ENCODE measurements around the gene RAB3GAP2. TPM values are rescaled to one million over a fixed set of nuclear protein-coding genes. Genes with fewer than 3 reads are reported as not detected.
A peak's percentile ranks its signal among the peaks of the same experiment; 100 is the strongest.
"Not testable (repeated sequence)": the region's sequence is repeated elsewhere in the genome, so short reads cannot be mapped to it uniquely, and the experiment has no call there.

The RAB3GAP2 gene
- total RNA-seq, 1 experiment from 2014 or later = 43.4 TPM

DNA sequence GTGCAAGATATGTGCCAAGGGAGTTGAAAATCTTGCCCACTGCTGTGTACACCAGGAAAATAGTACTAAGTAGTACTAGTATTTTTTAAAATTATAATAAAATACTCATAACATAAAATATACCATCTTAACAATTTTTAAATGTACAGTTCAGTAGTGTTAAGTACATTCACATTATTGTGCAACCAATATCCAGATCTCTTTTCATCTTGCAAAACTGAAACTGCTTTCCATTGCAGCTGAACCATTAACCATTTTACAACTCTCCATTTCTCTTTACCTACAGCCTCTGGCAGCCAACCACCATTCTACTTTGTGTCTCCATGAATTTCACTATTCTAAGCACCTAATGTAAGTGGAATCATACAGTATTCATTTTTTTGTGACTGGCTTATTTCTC, 19.3 kb upstream of the RAB3GAP2 start:
- no peak for DNase-seq (ENCODE audit: extremely low read depth, low read depth)

DNA sequence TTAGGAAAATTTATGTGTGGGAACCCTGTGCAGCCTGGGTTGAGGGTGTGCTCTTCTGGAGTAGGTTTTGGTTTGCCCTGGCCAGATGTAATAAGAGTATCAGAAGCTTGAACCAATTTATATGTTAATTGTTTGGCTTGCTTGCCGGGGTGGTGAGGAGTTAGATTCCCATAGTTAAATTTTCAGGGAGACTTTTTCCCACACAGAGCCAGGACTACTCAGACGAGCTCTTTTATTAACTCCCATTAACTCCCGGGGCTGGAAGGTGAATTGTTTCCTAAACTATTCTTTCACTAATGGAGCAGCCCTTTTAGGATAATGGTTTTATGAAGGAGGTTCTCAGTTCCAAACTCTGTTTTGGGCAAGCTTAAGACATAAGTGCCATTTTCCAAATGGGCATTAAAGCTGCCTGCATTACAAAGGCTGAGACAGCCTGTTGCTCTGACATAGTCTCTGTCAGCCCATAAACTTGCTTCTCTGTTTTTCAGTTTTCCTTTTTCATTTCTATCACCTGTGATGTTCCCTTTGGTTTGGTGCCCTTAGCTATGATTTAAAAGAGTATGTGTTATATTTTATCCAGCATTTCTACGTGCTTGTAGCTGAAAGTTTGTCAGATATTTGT, 18.0 kb upstream of the RAB3GAP2 start:
- DNase-seq (ENCODE audit: extremely low read depth, low read depth) = no peak

DNA sequence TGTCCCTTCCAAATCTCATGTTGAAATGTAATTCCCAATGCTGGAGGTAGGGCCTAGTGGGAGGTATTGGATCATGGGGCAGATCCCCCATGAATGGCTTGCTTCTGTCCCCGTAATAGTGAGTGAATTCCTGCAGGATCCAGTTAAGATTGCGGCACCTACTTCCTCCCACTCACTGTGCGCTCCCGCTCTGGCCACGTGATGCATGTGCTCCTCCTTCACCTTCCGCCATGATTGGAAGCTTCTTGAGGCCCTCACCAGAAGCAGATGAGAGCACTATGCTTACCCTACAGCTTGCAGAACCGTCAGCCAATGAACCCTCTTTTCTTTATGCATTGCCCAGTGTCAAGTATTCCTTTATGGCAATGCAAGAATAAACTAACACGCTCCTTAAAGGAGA, 14.9 kb upstream of the RAB3GAP2 start:
- DNase-seq (ENCODE audit: extremely low read depth, low read depth) = no peak

DNA sequence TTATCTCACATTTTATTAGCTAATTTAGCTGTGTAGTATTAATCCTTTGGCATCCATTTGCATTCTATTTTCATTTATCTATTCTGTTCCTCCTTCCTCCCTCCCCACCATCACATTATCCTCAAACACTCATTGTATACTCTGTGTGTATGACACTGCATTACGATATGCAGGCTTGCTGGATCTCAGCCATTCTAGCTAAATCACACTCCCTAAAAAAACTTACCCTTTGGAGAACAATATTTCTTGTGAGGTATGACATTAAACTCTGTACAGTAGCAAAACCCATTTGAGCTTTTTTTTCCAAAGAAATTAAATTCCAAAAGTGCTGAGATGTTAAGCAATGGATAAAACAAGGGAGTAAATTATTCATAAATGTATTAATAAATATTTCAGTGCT, 11.4 kb upstream of the RAB3GAP2 start:
- no peak for DNase-seq (ENCODE audit: extremely low read depth, low read depth)

DNA sequence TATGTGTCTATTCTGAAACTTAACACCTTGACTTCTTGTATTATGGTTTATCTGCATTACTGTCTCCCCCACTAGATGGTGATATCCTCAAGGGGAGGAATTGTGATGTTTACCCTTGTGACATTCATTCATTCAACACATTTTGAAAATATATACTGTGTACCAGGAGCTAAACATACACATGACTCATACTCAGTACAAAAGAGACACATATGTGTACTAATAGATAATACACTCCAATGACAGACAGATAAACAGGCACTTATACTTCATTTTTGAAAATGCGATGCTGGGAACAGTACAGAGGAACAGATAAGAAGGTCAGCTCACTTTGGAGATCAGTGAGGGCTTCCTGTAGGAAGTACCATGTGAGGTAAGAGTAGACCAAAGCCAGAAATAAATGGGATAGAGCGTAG, 8.9 kb upstream of the RAB3GAP2 start:
- peak; percentile 44 for DNase-seq (ENCODE audit: extremely low read depth, low read depth)

DNA sequence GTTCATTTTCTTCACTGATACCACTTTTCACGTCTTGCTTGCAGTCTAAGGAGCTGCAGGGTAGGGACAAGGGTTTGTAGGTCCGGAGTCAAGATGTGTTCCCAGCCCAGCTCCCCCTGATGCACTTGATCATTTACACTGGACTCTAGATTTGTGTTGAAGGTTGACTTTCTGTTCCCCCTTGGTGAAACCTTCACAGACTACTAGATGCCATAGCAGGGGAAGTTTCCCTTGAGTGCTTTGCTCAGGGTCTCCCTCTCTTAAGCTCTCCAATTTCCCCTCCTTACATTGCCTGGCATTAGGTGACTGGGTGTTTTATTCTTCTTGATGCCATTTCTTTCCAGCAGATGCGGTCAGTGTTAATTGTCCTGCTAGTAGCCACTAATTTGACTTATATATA, 8.0 kb upstream of the RAB3GAP2 start:
- DNase-seq (ENCODE audit: extremely low read depth, low read depth) = no peak

DNA sequence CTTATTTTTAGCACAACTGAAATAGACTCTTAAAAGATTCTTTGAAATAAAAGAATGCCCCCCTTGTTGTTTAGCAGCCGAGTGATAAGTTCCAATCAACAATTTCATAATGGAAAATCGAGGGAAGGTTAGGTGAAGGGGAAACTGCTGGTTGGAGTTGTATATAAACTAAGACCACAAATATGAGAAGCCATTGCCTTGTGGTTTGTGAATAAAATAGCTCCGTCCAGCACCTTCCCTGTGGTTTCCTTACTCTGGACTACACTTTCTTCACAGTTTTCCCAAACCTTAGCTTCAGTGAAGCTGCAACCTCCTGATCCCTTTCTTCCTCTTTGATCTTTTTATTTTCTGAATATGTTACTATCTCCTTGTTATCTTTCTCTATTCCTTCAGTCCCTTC, 6.7 kb upstream of the RAB3GAP2 start:
- DNase-seq (ENCODE audit: extremely low read depth, low read depth) = no peak

DNA sequence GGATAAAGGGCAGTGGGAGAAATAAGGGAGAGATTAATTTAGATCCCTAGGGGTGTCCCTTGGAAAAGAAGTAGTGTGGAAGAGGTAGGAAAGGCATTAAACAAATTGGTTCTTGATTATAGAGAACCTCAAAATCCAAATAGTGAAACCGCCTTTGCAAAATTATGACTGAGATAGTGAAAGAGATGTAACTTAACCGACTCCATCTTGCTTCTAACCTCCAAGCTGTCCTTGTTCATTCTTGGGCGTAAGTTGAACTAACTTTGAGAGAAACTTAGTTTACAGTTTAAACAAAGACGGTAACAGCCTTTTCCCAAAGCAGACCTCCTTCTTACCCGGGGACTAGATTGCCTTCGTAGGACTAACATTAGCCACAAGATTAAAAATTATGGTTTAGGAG, 3.2 kb upstream of the RAB3GAP2 start:
- DNase-seq (ENCODE audit: extremely low read depth, low read depth) = no peak

DNA sequence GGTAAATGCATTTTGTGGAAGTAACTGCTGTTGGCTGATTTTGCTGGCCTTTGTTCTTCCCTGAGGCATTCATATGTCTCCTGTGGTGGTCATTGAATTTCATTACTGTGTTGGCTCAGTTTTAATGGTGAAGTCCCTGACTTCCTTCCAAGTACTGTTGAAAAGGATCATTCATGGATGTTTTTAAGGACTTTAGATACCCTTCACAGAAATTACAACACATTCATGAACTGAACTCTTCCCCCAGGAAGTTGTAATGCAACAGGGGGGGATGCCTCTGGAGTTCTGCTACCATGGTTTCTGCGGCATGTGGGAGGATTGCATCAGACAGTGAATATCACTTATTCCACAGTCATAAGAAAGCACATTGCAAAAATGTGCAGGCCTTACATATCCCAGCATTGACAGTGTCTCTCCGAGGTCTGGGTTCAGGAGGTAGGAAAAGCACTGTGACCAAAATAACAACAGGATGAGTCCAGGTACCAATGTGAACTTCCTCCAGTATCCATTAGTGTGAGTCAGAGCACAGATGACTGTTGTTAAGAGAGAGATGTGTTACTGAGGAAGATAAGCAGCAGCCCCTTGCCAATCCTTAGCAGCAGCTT, 2.1 kb upstream of the RAB3GAP2 start:
- DNase-seq (ENCODE audit: extremely low read depth, low read depth) = peak; percentile 11

DNA sequence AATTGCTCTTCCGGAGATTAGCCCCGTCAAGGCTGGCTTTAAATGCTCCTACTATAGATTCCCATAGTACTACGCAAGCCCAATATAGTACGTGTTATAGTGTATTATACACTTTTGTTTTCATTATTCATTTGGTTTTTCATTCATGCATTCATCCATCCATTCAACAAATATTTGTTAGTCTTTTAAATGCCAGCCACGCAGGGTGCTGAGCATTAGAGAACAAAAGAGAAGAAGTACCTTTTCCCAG, 513 bp upstream of the RAB3GAP2 start:
- DNase-seq (ENCODE audit: extremely low read depth, low read depth) = no peak

DNA sequence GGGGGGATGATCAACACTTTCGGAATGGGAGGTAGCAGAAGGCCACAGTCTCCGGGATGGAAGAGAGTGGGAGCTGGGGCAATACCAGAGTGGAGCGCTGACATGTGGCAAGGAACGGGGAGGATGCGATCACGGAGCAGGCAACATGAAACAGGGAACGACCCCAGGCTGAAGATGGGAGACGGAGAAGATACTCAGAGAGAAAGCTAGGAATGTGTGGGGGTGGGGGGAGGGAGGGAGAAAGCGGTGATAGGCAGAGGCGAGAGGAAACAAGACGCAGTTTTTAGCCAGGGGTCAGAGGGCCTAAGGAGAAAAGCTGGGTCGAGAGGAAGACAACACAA, 577 bp downstream of the RAB3GAP2 start:
- DNase-seq (ENCODE audit: extremely low read depth, low read depth) = peak; percentile 12

DNA sequence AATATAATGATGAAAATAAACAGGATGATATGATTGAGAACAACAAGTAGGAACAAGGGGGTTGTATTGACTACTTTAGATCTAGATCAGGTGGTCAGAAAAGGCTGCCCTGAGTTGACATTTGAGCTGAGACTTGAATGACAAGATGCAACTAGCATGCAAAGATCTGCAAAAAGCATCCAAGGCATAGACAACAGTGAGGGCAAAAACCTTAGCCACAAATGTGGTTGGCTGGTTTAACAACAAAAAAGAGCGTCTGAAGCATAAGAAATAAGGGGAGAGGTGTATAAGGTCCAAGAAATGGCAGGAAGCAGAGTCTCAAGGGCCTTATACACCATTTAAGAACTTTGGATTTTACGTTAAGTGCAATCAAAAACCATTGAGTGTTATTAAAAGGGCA, 3.2 kb downstream of the RAB3GAP2 start:
- DNase-seq (ENCODE audit: extremely low read depth, low read depth) = no peak

DNA sequence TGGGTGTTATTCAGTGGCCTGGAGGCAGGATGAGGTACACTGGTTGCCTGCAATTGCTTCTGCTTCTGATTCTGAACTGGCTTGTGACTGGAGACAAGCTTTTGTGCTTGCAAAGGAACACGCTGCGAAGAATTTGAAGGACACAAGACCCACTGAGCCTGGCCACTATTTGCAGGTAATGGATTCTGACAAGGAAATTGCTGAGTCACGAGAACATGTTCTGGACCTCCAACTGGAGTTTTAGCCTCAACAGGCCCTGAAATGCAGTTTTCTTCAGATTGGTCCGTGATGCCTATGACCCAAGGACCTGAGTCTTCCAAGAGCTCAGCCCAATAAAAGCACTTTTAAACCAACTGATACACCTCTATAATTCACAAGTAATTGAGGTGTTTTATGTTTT, 4.6 kb downstream of the RAB3GAP2 start:
- DNase-seq (ENCODE audit: extremely low read depth, low read depth) = no peak

DNA sequence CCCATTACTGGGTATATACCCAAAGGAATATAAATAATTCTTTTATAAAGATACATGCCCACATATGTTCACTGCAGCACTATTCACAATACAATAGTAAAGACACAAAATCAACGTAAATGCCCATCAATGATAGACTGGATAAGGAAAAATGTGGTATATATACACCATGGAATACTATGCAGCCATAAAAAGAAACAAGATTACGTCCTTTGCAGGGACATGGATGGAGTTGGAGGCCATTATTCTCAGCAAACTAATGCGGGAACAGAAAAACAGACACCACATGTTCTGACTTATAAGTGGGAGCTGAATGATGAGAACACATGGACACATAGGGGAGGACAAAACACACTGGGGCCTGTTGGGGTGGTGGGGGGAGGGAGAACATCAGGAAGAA, 12.0 kb downstream of the RAB3GAP2 start:
- DNase-seq (ENCODE audit: extremely low read depth, low read depth) = not testable (repeated sequence)

DNA sequence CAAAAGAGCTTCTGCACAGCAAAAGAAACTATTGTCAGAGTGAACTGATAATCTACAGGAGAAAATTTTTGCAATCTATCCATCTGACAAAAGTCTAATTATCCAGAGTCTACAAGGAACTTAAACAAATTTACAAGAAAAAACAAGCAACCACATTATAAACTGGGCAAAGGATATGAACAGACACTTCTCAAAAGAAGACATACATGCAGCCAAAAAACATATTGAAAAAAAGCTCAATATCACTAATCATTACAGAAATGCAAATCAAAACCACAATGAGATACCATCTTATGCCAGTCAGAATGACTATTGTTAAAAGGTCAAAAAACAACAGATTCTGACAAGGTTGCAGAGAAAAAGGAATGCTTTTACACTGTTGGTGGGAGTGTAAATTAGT, 12.5 kb downstream of the RAB3GAP2 start:
- DNase-seq (ENCODE audit: extremely low read depth, low read depth) = not testable (repeated sequence)

DNA sequence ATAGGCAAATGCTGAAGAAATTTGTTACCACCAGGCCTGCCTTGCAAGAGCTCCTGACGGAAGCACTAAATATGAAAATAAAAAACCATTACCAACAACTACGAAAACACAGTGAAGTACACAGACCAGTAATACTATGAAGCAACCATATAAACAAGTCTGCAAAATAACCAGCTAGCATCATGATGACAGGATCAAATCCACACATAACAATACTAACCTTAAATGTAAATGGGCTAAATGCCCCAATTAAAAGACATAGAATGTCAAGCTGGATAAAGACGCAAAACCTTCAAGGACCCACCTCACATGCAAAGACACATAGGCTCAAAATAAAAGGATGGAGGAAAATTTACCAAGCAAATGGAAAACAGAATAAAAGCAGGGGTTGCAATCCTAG, 16.1 kb downstream of the RAB3GAP2 start:
- DNase-seq (ENCODE audit: extremely low read depth, low read depth) = not testable (repeated sequence)

DNA sequence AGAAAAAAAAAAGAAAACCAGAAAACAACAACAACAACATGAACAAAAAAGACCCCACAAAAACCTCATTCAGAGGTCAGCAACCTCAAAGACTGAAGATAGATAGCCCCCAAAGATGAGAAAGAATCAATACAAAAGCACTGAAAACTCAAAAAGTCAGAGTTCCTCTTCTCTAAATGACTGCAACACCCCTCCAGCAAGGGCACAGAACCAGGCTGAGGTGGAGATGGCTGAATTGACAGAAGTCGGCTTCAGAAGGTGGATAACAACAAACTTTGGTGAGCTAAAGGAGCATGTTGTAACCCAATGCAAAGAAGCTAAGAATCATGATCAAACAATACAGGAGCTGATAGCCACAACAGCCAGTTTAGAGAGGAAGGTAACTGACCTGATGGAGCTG, 17.0 kb downstream of the RAB3GAP2 start:
- DNase-seq (ENCODE audit: extremely low read depth, low read depth) = no peak

DNA sequence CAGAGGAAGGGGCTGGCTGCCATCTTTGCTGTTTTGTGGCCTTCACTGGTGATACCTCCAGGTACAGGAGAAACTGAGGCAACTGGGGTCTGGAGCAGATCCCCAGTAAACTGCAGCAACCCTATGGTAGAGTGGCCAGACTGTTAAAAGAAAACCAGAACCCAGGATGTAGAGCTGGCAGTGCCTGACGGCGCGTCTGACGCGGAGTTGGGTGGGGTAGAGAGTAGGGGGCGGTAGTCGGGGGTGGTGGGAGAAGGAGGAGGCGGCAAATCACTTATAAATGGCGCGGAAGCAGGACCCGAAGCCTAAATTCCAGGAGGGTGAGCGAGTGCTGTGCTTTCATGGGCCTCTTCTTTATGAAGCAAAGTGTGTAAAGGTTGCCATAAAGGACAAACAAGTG, 19.0 kb downstream of the RAB3GAP2 start:
- not testable (repeated sequence) for DNase-seq (ENCODE audit: extremely low read depth, low read depth)

DNA sequence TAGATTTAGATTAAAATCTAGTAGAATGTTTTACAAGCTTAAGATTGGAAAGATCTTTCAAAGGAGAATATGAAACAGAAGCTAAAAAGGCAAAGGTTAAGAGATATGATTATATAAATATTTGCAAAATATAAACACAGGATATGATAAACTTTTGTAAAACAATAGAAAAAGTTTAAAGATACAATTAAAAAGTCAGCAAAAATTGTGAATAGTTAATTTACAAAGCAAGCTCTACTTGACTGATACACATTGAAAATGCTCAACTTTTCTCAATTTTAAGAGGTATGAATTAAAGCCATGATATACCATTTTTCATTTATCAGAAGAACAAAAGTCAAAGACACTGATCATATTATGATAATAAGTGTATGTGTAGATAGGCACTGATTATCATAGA, 21.0 kb downstream of the RAB3GAP2 start:
- no peak for DNase-seq (ENCODE audit: extremely low read depth, low read depth)

DNA sequence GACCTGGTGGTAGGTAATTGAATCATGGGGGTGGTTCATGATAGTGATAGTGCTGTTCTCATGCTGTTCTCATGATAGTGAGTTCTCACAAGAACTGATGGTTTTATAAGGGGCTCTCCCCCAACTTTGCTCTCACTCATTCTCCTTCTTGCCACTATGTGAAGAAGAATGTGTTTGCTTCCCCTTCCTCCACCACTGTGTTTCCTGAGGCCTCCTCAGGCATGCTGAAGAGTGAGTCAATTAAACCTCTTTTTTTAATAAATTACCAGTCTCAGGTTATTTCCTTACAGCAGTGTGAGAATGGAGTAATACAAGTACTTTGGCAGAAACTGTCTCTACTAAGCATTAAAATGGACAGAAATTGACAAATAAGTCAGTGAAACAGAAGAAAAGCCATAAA, 21.6 kb downstream of the RAB3GAP2 start:
- no peak for DNase-seq (ENCODE audit: extremely low read depth, low read depth)

DNA sequence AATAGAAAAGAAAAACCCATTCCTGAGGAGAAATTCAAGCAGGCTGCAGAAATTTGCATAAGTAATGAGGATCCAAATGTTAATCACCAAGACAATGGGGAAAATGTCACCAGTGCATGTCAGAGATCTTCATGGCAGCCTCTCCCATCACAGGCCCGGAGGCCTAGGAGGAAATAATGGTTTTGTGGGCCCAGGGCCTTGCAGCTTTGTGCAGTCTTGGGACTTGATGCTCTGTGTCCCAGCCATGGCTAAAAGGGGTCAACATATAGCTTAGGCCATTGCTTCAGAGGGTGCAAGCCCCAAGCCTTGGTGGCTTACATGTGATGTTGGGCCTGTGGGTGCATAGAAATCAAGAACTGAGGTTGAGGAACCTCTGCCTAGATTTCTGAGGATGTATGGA, 22.7 kb downstream of the RAB3GAP2 start:
- no peak for DNase-seq (ENCODE audit: extremely low read depth, low read depth)

DNA sequence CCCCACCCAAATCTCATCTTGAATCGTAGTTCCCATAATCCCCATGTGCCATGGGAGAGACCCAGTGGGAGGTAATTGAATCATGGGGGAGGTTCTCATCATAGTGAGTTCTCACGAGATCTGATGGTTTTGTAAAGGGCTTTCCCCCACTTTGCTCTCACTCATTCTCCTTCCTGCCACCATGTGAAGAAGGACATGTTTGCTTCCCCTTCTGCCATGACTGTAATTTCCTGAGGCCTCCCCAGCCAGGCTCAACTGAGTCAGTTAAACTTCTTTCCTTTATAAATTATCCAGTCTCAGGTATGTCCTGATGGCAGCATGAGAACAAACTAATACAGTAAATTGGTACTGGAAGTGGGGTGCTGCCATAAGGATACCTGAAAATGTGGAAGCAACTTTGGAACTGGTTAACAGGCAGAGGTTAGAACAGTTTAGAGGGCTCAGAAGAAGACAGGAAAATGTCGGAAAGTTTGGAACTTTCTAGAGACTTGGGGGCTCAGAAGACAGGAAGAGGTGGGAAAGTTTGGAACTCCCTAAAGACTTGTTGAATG, 23.5 kb downstream of the RAB3GAP2 start:
- DNase-seq (ENCODE audit: extremely low read depth, low read depth) = not testable (repeated sequence)

DNA sequence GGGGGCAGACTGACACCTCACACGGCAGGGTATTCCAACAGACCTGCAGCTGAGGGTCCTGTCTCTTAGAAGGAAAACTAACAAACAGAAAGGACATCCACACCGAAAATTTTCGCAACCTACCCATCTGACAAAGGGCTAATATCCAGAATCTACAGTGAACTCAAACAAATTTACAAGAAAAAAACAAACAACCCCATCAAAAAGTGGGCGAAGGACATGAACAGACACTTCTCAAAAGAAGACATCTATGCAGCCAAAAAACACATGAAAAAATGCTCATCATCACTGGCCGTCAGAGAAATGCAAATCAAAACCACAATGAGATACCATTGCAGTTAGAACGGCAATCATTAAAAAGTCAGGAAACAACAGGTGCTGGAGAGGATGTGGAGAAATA, 26.4 kb downstream of the RAB3GAP2 start:
- not testable (repeated sequence) for DNase-seq (ENCODE audit: extremely low read depth, low read depth)

Data from NCI-H460 (cell line).